Adrenal gland (tissue), 12 donors: ENCODE measurements around the gene ENPP6. TPM values are rescaled to one million over a fixed set of nuclear protein-coding genes. Genes with fewer than 3 reads are reported as not detected.

Experiments
- DNase-seq, 7 donors: peaks; one replicate each; pipeline ENCODE4 v3.0.0-alpha.2; 2019 to 2020
- H3K27ac ChIP-seq, 5 donors: fragments of 200-600 bp; sonication (generic) in 4 of 5; 1 replicate in 3 of 5; 2 replicates in 2 of 5; pipeline versions ENCODE4 v1.5.1 to v1.8.0; 2016 to 2020; ENCODE audit warnings: mild to moderate bottlenecking in 1 of 5
- H3K27me3 ChIP-seq: fragments of 200-600 bp; 2 replicates; pipeline ENCODE4 v1.8.0; 2021
- H3K36me3 ChIP-seq, 2 donors: fragments of 200-600 bp; replicated peaks in 1 of 2; 1 replicate in 1 of 2; 2 replicates in 1 of 2; pipeline versions ENCODE4 v1.5.1 to v1.8.0; 2018 to 2022
- H3K4me1 ChIP-seq, 2 donors: fragments of 200-600 bp; replicated peaks in 1 of 2; 1 replicate in 1 of 2; 2 replicates in 1 of 2; pipeline versions ENCODE4 v1.5.1 to v1.8.0; 2018 to 2021
- H3K4me3 ChIP-seq, 4 donors: fragments of 200-600 bp; sonication (generic) in 3 of 4; one replicate each; pipeline ENCODE4 v1.5.1; 2016 to 2018
- H3K9me3 ChIP-seq, 3 donors: fragments of 200-600 bp; sonication (generic) in 1 of 3; replicated peaks in 1 of 3; 1 replicate in 2 of 3; 2 replicates in 1 of 3; pipeline versions ENCODE4 v1.5.1 to v1.8.0; 2016 to 2021
- POLR2A ChIP-seq, 2 donors: fragments of 450-650 bp; IDR thresholded peaks; one replicate each; pipeline ENCODE4 v1.6.1; 2017; ENCODE audit warnings: antibody characterized with exemption in 2 of 2, mild to moderate bottlenecking in 2 of 2, moderate library complexity in 1 of 2
- WGBS, 4 donors: extraction: QIAGEN DNeasy Blood & Tissue Kit in 2 of 4; methylation state at CpG; one replicate each; pipeline versions ENCODE4 v1.1.5 to v1.1.7; 2013 to 2017; 5-methylcytosine and 5-hydroxymethylcytosine counted together
- intact Hi-C, 2 donors: fragments of 100-400 bp; cut with DNase I; formaldehyde crosslinking; loops; one replicate each; pipeline versions ENCODE4 v1.14.1 to v1.15.0; 2022 to 2023
- polyA plus RNA-seq, 3 donors: library from polyadenylated mRNA; stranded (reverse); fragments of 200-250 nt in 2 of 3; fragments of 350-450 nt in 1 of 3; fragmentation: Illumina TruSeq in 1 of 3; extraction: RNeasy Lipid Tissue Mini Kit (QIAGEN cat#74804) in 1 of 3; gene quantifications; one replicate each; pipeline ENCODE4 v1.2.3, GENCODE V29; 2013 to 2014
- total RNA-seq, 9 donors: library from RNA; depleted of rRNA in 4 of 9; stranded (reverse); fragments of >200 nt in 4 of 9; fragments of 120-200 nt in 1 of 9; fragmentation: NEBNext Ultra II Directional in 1 of 9; extraction: Animal tissue kit (Norgen Biotek cat#: 25700) in 1 of 9; gene quantifications; one replicate each; pipeline versions ENCODE4 v1.1.0 to v1.2.4, GENCODE V29; 2013 to 2023
- TF ChIP-seq, protein P1 (sequence below), 6 experiments: fragments of 450-650 bp in 4 of 6; fragments of 200-600 bp in 2 of 6; sonication (generic) in 1 of 6; IDR thresholded peaks; 1 replicate in 5 of 6; 2 replicates in 1 of 6; pipeline versions ENCODE4 v1.5.1 to v1.8.0; 2016 to 2021; ENCODE audit warnings: antibody characterized with exemption in 6 of 6, mild to moderate bottlenecking in 2 of 6, moderate library complexity in 1 of 6
- donor health status: healthy with polysubstance abuse.
- donor health status: Bipolar disorder and iron deficiency.
- donor health status: DM: yes; HTN: yes; CAD: no.
- donor health status: DM: no; HTN: no; CAD: no.
- donor health status: DM: no; HTN: no; CAD: no.
- donor health status: DM: yes; HTN: yes; CAD: no.

Gene ENPP6
- total and polyA plus RNA-seq, 12 donors, result 0.18 to 11.3 (median 0.46) TPM; not detected in 1

GRCh38 chr4:184192933-184193332 lies 24.7 kb downstream of the ENPP6 start:
- H3K27me3 ChIP-seq, result no peaks in the 10 kb centered on the region
- WGBS, 4 donors, result 73 to 92% (median 89%) methylated on average over 2 of the region's 2 CpGs
- H3K36me3 ChIP-seq, result no peaks in the 10 kb centered on the region
- no peaks in the 10 kb centered on the region for H3K4me1 ChIP-seq
- no peak overlapping the region for H3K4me3 ChIP-seq
- intact Hi-C loops, result no loop called here
- H3K9me3 ChIP-seq, result no peaks in the 10 kb centered on the region
- no peak for TF ChIP-seq POLR2A (IDR thresholded peaks at IDR 0.05)
- TF ChIP-seq, protein P1, sequence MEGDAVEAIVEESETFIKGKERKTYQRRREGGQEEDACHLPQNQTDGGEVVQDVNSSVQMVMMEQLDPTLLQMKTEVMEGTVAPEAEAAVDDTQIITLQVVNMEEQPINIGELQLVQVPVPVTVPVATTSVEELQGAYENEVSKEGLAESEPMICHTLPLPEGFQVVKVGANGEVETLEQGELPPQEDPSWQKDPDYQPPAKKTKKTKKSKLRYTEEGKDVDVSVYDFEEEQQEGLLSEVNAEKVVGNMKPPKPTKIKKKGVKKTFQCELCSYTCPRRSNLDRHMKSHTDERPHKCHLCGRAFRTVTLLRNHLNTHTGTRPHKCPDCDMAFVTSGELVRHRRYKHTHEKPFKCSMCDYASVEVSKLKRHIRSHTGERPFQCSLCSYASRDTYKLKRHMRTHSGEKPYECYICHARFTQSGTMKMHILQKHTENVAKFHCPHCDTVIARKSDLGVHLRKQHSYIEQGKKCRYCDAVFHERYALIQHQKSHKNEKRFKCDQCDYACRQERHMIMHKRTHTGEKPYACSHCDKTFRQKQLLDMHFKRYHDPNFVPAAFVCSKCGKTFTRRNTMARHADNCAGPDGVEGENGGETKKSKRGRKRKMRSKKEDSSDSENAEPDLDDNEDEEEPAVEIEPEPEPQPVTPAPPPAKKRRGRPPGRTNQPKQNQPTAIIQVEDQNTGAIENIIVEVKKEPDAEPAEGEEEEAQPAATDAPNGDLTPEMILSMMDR (IDR thresholded peaks at IDR 0.05), result no peak
- no peak for DNase-seq
- no peak overlapping the region for H3K27ac ChIP-seq

DNA sequence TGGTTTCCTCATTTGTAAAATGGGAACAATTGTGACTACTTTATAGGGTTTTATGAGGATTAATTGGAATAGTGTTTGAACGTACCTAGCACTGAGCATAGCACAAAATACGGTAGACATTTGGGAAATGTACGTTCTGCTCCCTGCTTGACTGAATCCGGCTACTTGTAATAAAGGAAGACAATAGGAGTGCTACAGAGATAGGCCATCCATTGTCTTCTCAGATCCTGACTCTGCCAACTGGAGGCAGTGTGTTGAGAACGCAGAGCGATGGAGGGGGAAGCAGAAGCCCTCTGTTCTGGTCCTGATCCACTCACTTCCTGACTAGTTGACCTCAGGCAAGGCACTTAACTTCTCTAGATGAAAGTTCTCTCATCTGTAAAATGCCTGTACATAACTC lies 26.4 kb downstream of the ENPP6 start:
- H3K36me3 ChIP-seq, result no peaks in the 10 kb centered on the region
- no peak overlapping the region for H3K27ac ChIP-seq
- 91 to 95% (median 92%) methylated on average over 6 of the region's 6 CpGs for WGBS, 4 donors
- no peak for DNase-seq
- no peaks in the 10 kb centered on the region for H3K4me1 ChIP-seq
- H3K27me3 ChIP-seq, result no peaks in the 10 kb centered on the region
- TF ChIP-seq, protein P1 (IDR thresholded peaks at IDR 0.05), result no peak
- no peak for TF ChIP-seq POLR2A (IDR thresholded peaks at IDR 0.05)
- H3K9me3 ChIP-seq, result no peaks in the 10 kb centered on the region
- intact Hi-C loops, result no loop called here
- no peak overlapping the region for H3K4me3 ChIP-seq

GRCh38 chr4:184190711-184191110 lies 27.0 kb downstream of the ENPP6 start:
- Histone ChIP-seq H3K27me3 (no peaks in the 10 kb centered on the region), H3K9me3 (no peaks in the 10 kb centered on the region), H3K4me1 (no peaks in the 10 kb centered on the region), H3K27ac (no peak overlapping the region), H3K4me3 (no peak overlapping the region), H3K36me3 (no peaks in the 10 kb centered on the region)
- 83 to 96% (median 90%) methylated on average over 4 of the region's 4 CpGs for WGBS, 4 donors
- no peak for DNase-seq
- TF ChIP-seq POLR2A (IDR thresholded peaks at IDR 0.05), result no peak
- TF ChIP-seq, protein P1 (IDR thresholded peaks at IDR 0.05), result no peak
- intact Hi-C loops, result no loop called here

DNA sequence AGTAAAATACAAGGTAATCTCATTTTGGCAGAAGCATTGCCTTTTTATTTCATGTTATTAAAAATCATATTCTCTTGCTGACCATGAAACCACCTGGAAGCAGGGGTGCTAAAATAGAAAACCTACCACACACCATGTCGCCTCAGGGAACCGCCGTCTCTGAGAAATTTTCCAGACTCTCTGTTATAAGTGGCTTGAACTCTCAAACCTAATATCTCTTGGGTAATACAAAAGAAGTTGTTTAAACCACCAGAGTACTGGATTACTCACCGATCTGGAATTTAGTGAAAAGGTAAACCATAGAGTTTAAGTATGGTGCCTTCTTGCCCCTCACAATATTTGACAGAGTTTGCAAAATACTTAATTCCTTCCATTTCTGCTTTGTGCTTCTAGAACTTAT lies 27.7 kb downstream of the ENPP6 start:
- H3K4me1 ChIP-seq, result no peaks in the 10 kb centered on the region
- no peaks in the 10 kb centered on the region for H3K36me3 ChIP-seq
- H3K27ac ChIP-seq, result no peak overlapping the region
- H3K4me3 ChIP-seq, result no peak overlapping the region
- WGBS, 4 donors, result 85 to 92% (median 90%) methylated on average over 4 of the region's 4 CpGs
- TF ChIP-seq POLR2A (IDR thresholded peaks at IDR 0.05), result no peak
- TF ChIP-seq, protein P1 (IDR thresholded peaks at IDR 0.05), result no peak
- no peak for DNase-seq
- no peaks in the 10 kb centered on the region for H3K9me3 ChIP-seq
- intact Hi-C loops, result no loop called here
- H3K27me3 ChIP-seq, result no peaks in the 10 kb centered on the region
